ENCODE data around the gene MBLAC1. TPM values are rescaled to one million over a fixed set of nuclear protein-coding genes. Genes with fewer than 3 reads are reported as not detected.

MBLAC1 gene
- total and polyA plus RNA-seq, 9 of the 15 experiments (the other 6 are each of a cell fraction or from before 2014, with no cell fraction given), result 0.03 to 3.1 (median 0.52) TPM

DNA sequence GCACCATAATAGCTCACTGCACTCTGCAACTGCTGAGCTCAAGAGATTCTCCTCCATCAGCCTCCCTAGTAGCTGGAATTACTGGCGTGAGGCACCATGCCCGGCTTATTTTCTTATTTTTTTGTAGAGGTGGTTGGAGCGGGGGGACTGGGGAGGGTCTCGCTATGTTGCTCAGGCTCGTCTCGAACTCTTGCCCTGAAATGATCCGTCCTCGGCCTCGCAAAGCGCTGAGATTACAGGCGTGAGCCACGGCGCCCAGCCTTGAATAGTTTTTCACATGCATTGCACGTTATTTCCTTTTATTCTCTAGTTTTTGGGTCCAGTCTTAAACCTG is 21.4 kb downstream of the MBLAC1 start:
- WGBS (ENCODE audit: insufficient coverage, low coverage, missing lambda C conversion rate), result 15% methylated on average over 14 of the region's 14 CpGs
- FAIRE-seq (no peak), DNase-seq (ENCODE audit: extremely low read depth in 1 of 4, low spot score in 3 of 4) (no peak), ATAC-seq (no peak)
- Histone ChIP-seq H3K9me3 (replicated peaks; ENCODE audit: control insufficient read depth, insufficient read depth, low read depth, low read length) (no peaks in the 10 kb centered on the region), H3K4me2 (ENCODE audit: insufficient read depth, low read length) (peak overlapping the region; percentile 95), H3K27me3 (ENCODE audit: control insufficient read depth in 2 of 2, insufficient read depth in 2 of 2, low read length in 2 of 2) (no peaks in the 10 kb centered on the region), H3K4me3 (peak overlapping the region; percentile 26), H3K4me1 (replicated peaks in 1 of 2; ENCODE audit: control insufficient read depth in 2 of 2, insufficient read depth in 2 of 2, low read length in 2 of 2) (peaks cover 14 to 32% of the 10 kb centered on the region in 2 experiments; a peak in 4 of 5 replicates), H3K36me3 (ENCODE audit: control insufficient read depth, insufficient read depth, low read length) (peaks cover 25% of the 10 kb centered on the region; the same call in 2 of the 3 replicates), H3K9me1 (ENCODE audit: control insufficient read depth, insufficient read depth, low read length) (no peaks in the 10 kb centered on the region), H3K9ac (ENCODE audit: insufficient read depth in 1 of 2, low read depth in 2 of 2, low read length in 2 of 2) (peak overlapping the region; percentile 40 to 90), H2AFZ (ENCODE audit: low read depth, low read length) (peak overlapping the region; percentile 98), H3K27ac (ENCODE audit: extremely low read depth, low read depth, low read length) (peak overlapping the region; percentile 61; the same call in 2 of the 3 replicates), H4K20me1 (replicated peaks; ENCODE audit: control insufficient read depth, insufficient read depth, low read length) (no peaks in the 10 kb centered on the region), H3K79me2 (ENCODE audit: control insufficient read depth, insufficient read depth, low read length) (peaks cover 18% of the 10 kb centered on the region)
- intact Hi-C loops (cut with micrococcal nuclease), result loop anchor here (1.0 kb wide), 1 partner anchor 42 kb away; no protein-coding TSS in a partner anchor
- no TSS peak for BruUV-seq (replicated peaks)
- POLR2A ChIA-PET, result interaction anchor here (0.6 to 1.6 kb wide), 13 partner anchors 8 to 66 kb away, joined by 3 to 13 read pairs (median 4); partner anchors contain the start of genes AP4M1, COPS6 and MCM7
- CTCF ChIA-PET (ENCODE audit: low intra/inter-chr PET ratio), result interaction anchor here (0.6 kb wide), 1 partner anchor 11 kb away, joined by 5 read pairs; the partner anchor contains the start of gene TRAPPC14
- in situ Hi-C loops (cut with MboI), result no loop called here
- TF ChIP-seq ZNF174 (CRISPR knock-in tag; IDR thresholded peaks at IDR 0.05), result no peak
- TF ChIP-seq HIVEP1 (CRISPR knock-in tag; IDR thresholded peaks at IDR 0.05), result peak; percentile 79
- TF ChIP-seq RBFOX2 (IDR thresholded peaks at IDR 0.05; ENCODE audit: low read depth, low read length), result no peak
- peak; percentile 31; the same call in 1 of the 2 replicates for TF ChIP-seq MECOM (CRISPR knock-in tag; IDR thresholded peaks at IDR 0.05)
- TF ChIP-seq, protein P1, sequence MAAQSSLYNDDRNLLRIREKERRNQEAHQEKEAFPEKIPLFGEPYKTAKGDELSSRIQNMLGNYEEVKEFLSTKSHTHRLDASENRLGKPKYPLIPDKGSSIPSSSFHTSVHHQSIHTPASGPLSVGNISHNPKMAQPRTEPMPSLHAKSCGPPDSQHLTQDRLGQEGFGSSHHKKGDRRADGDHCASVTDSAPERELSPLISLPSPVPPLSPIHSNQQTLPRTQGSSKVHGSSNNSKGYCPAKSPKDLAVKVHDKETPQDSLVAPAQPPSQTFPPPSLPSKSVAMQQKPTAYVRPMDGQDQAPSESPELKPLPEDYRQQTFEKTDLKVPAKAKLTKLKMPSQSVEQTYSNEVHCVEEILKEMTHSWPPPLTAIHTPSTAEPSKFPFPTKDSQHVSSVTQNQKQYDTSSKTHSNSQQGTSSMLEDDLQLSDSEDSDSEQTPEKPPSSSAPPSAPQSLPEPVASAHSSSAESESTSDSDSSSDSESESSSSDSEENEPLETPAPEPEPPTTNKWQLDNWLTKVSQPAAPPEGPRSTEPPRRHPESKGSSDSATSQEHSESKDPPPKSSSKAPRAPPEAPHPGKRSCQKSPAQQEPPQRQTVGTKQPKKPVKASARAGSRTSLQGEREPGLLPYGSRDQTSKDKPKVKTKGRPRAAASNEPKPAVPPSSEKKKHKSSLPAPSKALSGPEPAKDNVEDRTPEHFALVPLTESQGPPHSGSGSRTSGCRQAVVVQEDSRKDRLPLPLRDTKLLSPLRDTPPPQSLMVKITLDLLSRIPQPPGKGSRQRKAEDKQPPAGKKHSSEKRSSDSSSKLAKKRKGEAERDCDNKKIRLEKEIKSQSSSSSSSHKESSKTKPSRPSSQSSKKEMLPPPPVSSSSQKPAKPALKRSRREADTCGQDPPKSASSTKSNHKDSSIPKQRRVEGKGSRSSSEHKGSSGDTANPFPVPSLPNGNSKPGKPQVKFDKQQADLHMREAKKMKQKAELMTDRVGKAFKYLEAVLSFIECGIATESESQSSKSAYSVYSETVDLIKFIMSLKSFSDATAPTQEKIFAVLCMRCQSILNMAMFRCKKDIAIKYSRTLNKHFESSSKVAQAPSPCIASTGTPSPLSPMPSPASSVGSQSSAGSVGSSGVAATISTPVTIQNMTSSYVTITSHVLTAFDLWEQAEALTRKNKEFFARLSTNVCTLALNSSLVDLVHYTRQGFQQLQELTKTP (IDR thresholded peaks at IDR 0.05; ENCODE audit: low read depth in 1 of 2, partially characterized antibody in 2 of 2), result peak in 1 of 2 experiments; percentile 64
- TF ChIP-seq, protein P2, sequence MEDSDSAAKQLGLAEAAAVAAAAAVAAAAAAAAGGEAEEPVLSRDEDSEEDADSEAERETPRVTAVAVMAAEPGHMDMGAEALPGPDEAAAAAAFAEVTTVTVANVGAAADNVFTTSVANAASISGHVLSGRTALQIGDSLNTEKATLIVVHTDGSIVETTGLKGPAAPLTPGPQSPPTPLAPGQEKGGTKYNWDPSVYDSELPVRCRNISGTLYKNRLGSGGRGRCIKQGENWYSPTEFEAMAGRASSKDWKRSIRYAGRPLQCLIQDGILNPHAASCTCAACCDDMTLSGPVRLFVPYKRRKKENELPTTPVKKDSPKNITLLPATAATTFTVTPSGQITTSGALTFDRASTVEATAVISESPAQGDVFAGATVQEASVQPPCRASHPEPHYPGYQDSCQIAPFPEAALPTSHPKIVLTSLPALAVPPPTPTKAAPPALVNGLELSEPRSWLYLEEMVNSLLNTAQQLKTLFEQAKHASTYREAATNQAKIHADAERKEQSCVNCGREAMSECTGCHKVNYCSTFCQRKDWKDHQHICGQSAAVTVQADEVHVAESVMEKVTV (CRISPR knock-in tag; IDR thresholded peaks at IDR 0.05), result 0 out of 2 replicates have a peak, but pooled peaks have one; percentile 6
- 0 out of 2 replicates have a peak, but pooled peaks have one; percentile 25 for TF ChIP-seq SMAD3 (CRISPR knock-in tag; conservative IDR thresholded peaks at IDR 0.05)
- 0 out of 2 replicates have a peak, but pooled peaks have one; percentile 18 for TF ChIP-seq ZNF311 (CRISPR knock-in tag; IDR thresholded peaks at IDR 0.05)
- TF ChIP-seq ZNF583 (CRISPR knock-in tag; IDR thresholded peaks at IDR 0.05), result 0 out of 2 replicates have a peak, but pooled peaks have one; percentile 41
- TF ChIP-seq SREBF2 (CRISPR knock-in tag; IDR thresholded peaks at IDR 0.05), result peak; percentile 85; the same call in 1 of the 2 replicates
- peak; percentile 77 for TF ChIP-seq TARDBP (IDR thresholded peaks at IDR 0.05)
- TF ChIP-seq HDAC1 (IDR thresholded peaks at IDR 0.05), result peak in 1 of 2 experiments; percentile 2; a peak in 1 of 4 replicates
- 0 out of 2 replicates have a peak, but pooled peaks have one; percentile 56 for TF ChIP-seq ERF (CRISPR knock-in tag; IDR thresholded peaks at IDR 0.05)
- no peak for TF ChIP-seq ZNF165 (CRISPR knock-in tag; IDR thresholded peaks at IDR 0.05; ENCODE audit: borderline replicate concordance)
- TF ChIP-seq, protein P3, sequence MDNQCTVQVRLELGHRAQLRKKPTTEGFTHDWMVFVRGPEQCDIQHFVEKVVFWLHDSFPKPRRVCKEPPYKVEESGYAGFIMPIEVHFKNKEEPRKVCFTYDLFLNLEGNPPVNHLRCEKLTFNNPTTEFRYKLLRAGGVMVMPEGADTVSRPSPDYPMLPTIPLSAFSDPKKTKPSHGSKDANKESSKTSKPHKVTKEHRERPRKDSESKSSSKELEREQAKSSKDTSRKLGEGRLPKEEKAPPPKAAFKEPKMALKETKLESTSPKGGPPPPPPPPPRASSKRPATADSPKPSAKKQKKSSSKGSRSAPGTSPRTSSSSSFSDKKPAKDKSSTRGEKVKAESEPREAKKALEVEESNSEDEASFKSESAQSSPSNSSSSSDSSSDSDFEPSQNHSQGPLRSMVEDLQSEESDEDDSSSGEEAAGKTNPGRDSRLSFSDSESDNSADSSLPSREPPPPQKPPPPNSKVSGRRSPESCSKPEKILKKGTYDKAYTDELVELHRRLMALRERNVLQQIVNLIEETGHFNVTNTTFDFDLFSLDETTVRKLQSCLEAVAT (IDR thresholded peaks at IDR 0.05), result 0 out of 4 replicates have a peak, but pooled peaks of 1 of the 2 experiments have one; percentile 26
- TF ChIP-seq SMAD2 (IDR thresholded peaks at IDR 0.05; ENCODE audit: low read depth, low read length), result no peak
- 0 out of 2 replicates have a peak, but pooled peaks have one; percentile 22 for TF ChIP-seq ELF4 (CRISPR knock-in tag; IDR thresholded peaks at IDR 0.05)
